Astrocyte of the spinal cord (primary cell): ENCODE measurements around the gene MYBPC1.

ENCODE experiments used
- DNase-seq: peaks from one replicate; pipeline ENCODE4 v3.0.0; 2011; ENCODE audit warnings: low read depth, low spot score
- H3K4me3 ChIP-seq: 2 replicates; pipeline ENCODE4 v1.5.1; 2011; ENCODE audit warnings: low read depth, mild to moderate bottlenecking, low read length, moderate library complexity
- CTCF ChIP-seq: IDR thresholded peaks from 2 replicates; pipeline ENCODE4 v1.5.1; 2012; ENCODE audit warnings: low read depth, mild to moderate bottlenecking, low read length, inconsistent platforms
- in situ Hi-C: cut with HindIII; loops from 2 replicates; pipeline ENCODE4 v1.10.0; 2017; ENCODE audit warnings: low sequenced_read_pairs

Gene MYBPC1

DNA sequence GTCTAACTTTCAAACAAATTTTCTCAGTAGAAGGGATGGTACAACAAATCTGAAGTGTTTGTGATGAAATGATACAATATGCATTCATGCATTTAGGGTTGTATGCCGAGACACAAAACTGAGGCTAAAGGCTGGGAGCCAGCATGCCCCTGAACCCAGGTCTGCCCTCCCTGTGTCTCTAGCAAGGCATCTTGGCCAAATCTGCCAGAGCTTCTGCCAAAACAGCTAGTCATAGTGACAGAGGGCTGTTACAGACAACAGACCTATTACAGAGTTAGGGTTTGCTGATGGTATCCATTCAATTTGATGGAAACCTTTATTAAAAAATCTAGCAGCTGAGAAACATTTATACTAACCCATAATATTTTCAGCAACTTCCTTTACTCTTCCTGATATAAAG, 91.4 kb downstream of the MYBPC1 start:
- in situ Hi-C loops: no loop called here
- no peak for DNase-seq
- H3K4me3 ChIP-seq: no peak overlapping the region
- no peak for TF ChIP-seq CTCF

- H3K4me3 ChIP-seq: no peak overlapping the region
- no peak for DNase-seq
- in situ Hi-C loops: no loop called here
- TF ChIP-seq CTCF: no peak
Measured at GRCh38 chr12:101690544-101691098, 95.8 kb downstream of the MYBPC1 start.

GRCh38 chr12:101691503-101692096, 96.8 kb downstream of the MYBPC1 start:
- H3K4me3 ChIP-seq: no peak overlapping the region
- DNase-seq: no peak
- in situ Hi-C loops: no loop called here
- no peak for TF ChIP-seq CTCF

GRCh38 chr12:101694297-101694848, 99.6 kb downstream of the MYBPC1 start:
- TF ChIP-seq CTCF: no peak
- in situ Hi-C loops: no loop called here
- no peak overlapping the region for H3K4me3 ChIP-seq
- no peak for DNase-seq

GRCh38 chr12:101694986-101695385, 100.2 kb downstream of the MYBPC1 start:
- TF ChIP-seq CTCF: no peak
- in situ Hi-C loops: no loop called here
- DNase-seq: no peak
- no peak overlapping the region for H3K4me3 ChIP-seq

DNA sequence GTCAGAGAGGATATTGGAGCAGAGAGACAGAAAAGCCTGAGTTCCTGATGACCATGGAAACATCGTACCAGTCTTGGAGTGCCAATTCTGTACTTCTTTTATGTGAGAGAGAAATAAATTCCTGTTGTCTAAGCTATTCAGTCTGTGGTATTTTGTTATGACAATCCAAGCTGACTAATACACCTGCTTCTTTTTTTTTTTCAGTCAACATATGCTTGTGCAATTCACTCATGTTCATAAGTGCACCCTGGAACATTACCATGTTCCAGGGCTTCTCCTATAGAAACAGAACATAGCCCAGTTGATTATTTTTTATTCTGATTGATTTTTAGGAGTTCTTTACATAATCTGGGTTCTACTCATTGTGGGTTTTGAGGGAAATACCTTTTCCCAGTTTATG, 100.9 kb downstream of the MYBPC1 start:
- in situ Hi-C loops: no loop called here
- no peak overlapping the region for H3K4me3 ChIP-seq
- no peak for TF ChIP-seq CTCF
- no peak for DNase-seq
